ENCODE data around the gene ATP6V1B1. TPM values are rescaled to one million over a fixed set of nuclear protein-coding genes. Genes with fewer than 3 reads are reported as not detected.

ATP6V1B1 gene
- total RNA-seq, 1 donor from 2014 or later = not detected

- no peak overlapping the region for H3K27ac Mint-ChIP-seq
- peaks cover 27% of the 10 kb centered on the region for H3K4me1 Mint-ChIP-seq
- DNase-seq (no peak), ATAC-seq (ENCODE audit: low read depth) (no peak)
- POLR2A ChIA-PET = no interaction called here
- no peak overlapping the region for H3K4me3 Mint-ChIP-seq
- peaks cover 69% of the 10 kb centered on the region for H3K27me3 Mint-ChIP-seq
- intact Hi-C loops (cut with micrococcal nuclease) = loop anchor here (2.0 kb wide), 1 partner anchor 17 kb away; no protein-coding TSS in a partner anchor
- H3K9me3 Mint-ChIP-seq = no peaks in the 10 kb centered on the region
- CTCF ChIA-PET = no interaction called here
- TF ChIP-seq, protein P1, sequence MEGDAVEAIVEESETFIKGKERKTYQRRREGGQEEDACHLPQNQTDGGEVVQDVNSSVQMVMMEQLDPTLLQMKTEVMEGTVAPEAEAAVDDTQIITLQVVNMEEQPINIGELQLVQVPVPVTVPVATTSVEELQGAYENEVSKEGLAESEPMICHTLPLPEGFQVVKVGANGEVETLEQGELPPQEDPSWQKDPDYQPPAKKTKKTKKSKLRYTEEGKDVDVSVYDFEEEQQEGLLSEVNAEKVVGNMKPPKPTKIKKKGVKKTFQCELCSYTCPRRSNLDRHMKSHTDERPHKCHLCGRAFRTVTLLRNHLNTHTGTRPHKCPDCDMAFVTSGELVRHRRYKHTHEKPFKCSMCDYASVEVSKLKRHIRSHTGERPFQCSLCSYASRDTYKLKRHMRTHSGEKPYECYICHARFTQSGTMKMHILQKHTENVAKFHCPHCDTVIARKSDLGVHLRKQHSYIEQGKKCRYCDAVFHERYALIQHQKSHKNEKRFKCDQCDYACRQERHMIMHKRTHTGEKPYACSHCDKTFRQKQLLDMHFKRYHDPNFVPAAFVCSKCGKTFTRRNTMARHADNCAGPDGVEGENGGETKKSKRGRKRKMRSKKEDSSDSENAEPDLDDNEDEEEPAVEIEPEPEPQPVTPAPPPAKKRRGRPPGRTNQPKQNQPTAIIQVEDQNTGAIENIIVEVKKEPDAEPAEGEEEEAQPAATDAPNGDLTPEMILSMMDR (IDR thresholded peaks at IDR 0.05) = no peak
- H3K36me3 Mint-ChIP-seq (ENCODE audit: low read depth) = no peaks in the 10 kb centered on the region
These were observed 30.0 kb upstream of the ATP6V1B1 start for GRCh38 chr2:70905443-70906421.

GRCh38 chr2:70906439-70907005, 29.2 kb upstream of the ATP6V1B1 start:
- Mint-ChIP-seq H3K4me1 (peaks cover 20% of the 10 kb centered on the region), H3K4me3 (no peak overlapping the region), H3K27me3 (peaks cover 69% of the 10 kb centered on the region), H3K9me3 (no peaks in the 10 kb centered on the region), H3K27ac (no peak overlapping the region), H3K36me3 (ENCODE audit: low read depth) (no peaks in the 10 kb centered on the region)
- DNase-seq = no peak
- POLR2A ChIA-PET = no interaction called here
- intact Hi-C loops (cut with micrococcal nuclease) = loop anchor here (1.0 to 2.0 kb wide), 2 partner anchors 7 to 18 kb away; no protein-coding TSS in a partner anchor
- ATAC-seq (ENCODE audit: low read depth) = no peak
- CTCF ChIA-PET = no interaction called here
- TF ChIP-seq, protein P1 (IDR thresholded peaks at IDR 0.05) = no peak

DNA sequence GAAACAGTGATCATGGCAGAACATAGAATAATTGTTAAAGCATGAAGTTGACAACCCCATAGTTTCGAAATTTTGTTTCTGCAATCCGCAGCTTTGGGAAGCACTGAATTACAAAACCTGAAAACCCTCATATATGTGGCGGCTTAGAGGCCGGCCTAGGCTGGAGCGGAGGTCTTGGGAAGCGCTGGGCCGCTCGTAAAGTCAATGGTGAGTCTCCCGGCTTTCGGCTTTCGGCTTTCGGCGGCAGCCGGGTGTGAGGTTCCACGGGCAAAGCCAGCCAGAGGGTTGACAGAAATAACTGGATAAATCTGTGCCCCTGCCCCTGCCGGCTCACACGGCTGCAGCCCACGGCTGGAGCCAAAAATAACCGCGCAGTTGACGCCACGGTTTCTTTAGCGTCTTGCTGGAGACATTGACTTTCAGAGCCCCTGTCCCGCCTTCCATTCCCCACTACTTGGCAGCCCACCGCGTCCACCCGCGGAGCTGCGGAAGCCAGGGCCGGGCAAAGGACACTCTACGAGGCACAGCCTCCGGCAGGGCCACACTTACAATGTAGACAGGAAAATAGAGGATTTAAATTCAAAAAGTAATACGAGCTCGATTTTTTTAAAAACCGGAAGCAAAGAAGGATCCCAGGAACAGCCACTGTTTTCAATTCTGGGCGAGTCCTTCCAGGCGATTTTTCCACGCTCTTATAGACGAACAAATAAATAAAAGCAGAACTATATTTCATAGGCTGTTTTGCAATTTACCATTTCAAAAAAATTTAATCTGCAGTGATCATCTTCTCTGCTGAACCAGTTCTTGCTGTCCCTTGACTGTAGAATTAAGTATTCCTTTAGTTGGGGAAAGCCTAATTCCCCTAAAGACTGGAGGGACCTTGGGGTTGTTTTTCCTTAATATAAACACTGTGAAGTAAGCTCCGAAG, 28.3 kb upstream of the ATP6V1B1 start:
- DNase-seq (no peak), ATAC-seq (ENCODE audit: low read depth) (no peak)
- TF ChIP-seq, protein P1 (IDR thresholded peaks at IDR 0.05) = no peak
- Mint-ChIP-seq H3K36me3 (ENCODE audit: low read depth) (no peaks in the 10 kb centered on the region), H3K4me1 (peaks cover 15% of the 10 kb centered on the region), H3K27ac (no peak overlapping the region), H3K27me3 (peaks cover 69% of the 10 kb centered on the region), H3K9me3 (no peaks in the 10 kb centered on the region), H3K4me3 (peak overlapping the region; percentile 62)
- POLR2A ChIA-PET = no interaction called here
- CTCF ChIA-PET = interaction anchor here (1.3 kb wide), 1 partner anchor 41 kb away, joined by 5 read pairs; no protein-coding TSS in a partner anchor
- intact Hi-C loops (cut with micrococcal nuclease) = loop anchor here (1.0 to 2.0 kb wide), 2 partner anchors 8 to 19 kb away; no protein-coding TSS in a partner anchor

DNA sequence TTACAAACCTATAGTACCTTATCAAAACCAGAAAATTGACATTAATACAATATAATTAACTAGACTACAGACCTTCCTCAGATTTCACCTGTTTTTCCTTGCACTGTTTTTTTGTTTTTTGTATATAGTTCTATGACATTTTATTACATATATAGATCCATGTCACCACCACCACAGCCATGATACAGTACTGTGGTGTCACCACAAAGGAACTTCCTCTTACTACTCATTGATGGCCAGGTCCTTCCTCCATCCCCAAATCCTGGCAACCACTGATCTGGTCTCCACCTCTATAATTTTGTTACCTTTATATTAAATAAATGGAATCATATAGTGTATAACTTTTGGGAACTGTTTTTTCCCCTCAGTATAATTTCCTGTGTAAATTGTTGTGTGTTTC, 19.4 kb upstream of the ATP6V1B1 start:
- H3K36me3 Mint-ChIP-seq (ENCODE audit: low read depth) = no peaks in the 10 kb centered on the region
- DNase-seq = no peak
- CTCF ChIA-PET = no interaction called here
- H3K9me3 Mint-ChIP-seq = peaks cover 3% of the 10 kb centered on the region
- ATAC-seq (ENCODE audit: low read depth) = no peak
- H3K4me1 Mint-ChIP-seq = no peaks in the 10 kb centered on the region
- H3K27me3 Mint-ChIP-seq = peaks cover 40% of the 10 kb centered on the region
- POLR2A ChIA-PET = no interaction called here
- intact Hi-C loops (cut with micrococcal nuclease) = no loop called here
- TF ChIP-seq, protein P1 (IDR thresholded peaks at IDR 0.05) = no peak
- H3K27ac Mint-ChIP-seq = no peak overlapping the region
- H3K4me3 Mint-ChIP-seq = no peak overlapping the region

Measured in activated B cell treated with CpG ODN at 0.5 μM for 24 hours (primary cell).